ENCODE data around the gene WDR33. TPM values are rescaled to one million over a fixed set of nuclear protein-coding genes. Genes with fewer than 3 reads are reported as not detected.

WDR33 gene
- total and polyA plus RNA-seq, 5 donors from 2014 or later: 31.5 to 71.4 (median 36.3) TPM

DNA sequence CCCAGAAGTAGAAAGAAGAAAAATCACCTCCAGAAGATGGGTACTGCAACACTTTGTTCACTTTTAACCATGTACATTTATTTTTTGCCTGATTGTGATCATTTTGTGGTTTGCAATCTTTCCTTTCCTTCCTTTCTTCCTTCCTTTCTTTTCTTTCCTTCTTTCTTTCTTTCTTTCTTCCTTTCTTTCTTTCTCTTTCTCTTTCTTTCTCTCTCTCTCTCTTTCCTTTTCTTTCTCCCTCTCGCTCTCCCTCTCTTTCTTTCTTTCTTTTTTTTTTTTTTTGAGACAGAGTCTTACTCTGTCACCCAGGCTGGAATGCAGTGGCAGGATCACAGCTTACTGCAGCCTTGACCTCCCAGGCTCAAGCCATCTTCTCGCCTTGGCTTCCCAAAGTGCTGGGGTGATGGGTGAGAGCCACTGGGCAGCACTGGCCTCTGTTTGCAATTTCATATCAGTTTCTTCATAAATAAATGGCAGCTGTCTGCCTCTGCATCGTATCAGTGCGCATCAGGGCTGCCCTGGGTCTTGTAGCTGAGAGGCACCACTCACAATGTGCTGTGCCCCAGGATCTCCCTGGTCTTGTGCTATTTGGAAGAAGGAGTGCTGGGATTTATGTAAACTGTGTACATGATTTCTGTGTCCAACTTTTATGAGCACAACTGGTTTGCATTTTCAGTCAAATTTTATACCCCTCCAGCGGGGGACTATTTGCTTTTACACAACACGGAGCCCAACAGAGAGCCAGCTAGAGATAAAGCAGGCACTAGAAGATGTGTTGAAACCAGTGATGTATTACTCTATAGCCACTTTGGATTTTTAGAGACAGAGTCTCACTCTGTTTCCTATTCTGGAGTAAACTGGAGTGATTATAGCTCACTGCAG lies 128.8 kb downstream of the WDR33 start:
- no peak for ATAC-seq (ENCODE audit: low read depth in 2 of 2)
- H3K27me3 ChIP-seq (ENCODE audit: control insufficient read depth, insufficient read depth, low read length): peaks cover 6% of the 10 kb centered on the region
- H3K9me3 ChIP-seq (ENCODE audit: control insufficient read depth in 2 of 2, low read length in 2 of 2): no peaks in the 10 kb centered on the region
- H3K27me3 Mint-ChIP-seq: peaks cover 37% of the 10 kb centered on the region
- no peak overlapping the region for H3K4me3 Mint-ChIP-seq
- H3K27ac Mint-ChIP-seq: no peak overlapping the region
- no peaks in the 10 kb centered on the region for H3K36me3 Mint-ChIP-seq
- peaks cover 0 to 5% (median 0%) of the 10 kb centered on the region in 7 donors for H3K9me3 Mint-ChIP-seq
- H3K4me3 ChIP-seq (ENCODE audit: low read depth, low read length): no peak overlapping the region
- no peak overlapping the region for H3K27ac ChIP-seq (ENCODE audit: insufficient read depth, low read length, poor library complexity, severe bottlenecking)
- no peaks in the 10 kb centered on the region for H3K36me3 ChIP-seq (ENCODE audit: control insufficient read depth, insufficient read depth, low read length)
- no peaks in the 10 kb centered on the region for H3K4me1 ChIP-seq (ENCODE audit: control insufficient read depth, insufficient read depth, low read length, poor library complexity, severe bottlenecking)
- no peak for DNase-seq
- no peaks in the 10 kb centered on the region for H3K4me1 Mint-ChIP-seq

DNA sequence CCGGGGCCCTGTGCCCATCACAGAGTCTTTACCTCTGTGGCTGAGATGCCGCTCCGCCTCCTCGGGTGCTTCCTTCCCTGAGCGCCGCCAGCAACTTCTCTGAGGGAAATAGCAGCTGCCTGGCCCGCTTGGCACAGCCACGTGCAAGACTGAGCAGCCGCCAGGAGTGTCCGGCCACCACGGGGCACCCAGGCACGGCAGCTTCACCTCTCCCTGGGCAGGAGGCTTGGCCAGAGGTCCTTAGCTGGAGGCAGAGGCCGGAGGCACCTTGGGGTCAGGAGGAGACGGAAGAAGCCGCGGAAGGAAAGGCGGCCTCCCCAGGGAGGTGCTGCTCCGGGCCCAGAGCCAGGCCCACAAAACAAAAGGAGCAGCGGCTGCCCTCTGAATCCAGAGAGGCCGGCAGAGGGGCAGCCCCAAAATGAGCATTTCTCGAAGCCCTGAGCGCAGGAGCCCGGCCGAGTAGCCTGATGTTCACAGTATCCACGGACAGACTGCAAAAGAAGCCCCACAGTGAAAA lies 129.6 kb downstream of the WDR33 start:
- no peak overlapping the region for H3K4me3 ChIP-seq (ENCODE audit: low read depth, low read length)
- DNase-seq: no peak
- Mint-ChIP-seq H3K27ac (no peak overlapping the region), H3K27me3 (peaks cover 37% of the 10 kb centered on the region), H3K4me1 (no peaks in the 10 kb centered on the region), H3K4me3 (no peak overlapping the region), H3K9me3 (peaks cover 0 to 2% (median 0%) of the 10 kb centered on the region in 7 donors), H3K36me3 (no peaks in the 10 kb centered on the region)
- H3K36me3 ChIP-seq (ENCODE audit: control insufficient read depth, insufficient read depth, low read length): no peaks in the 10 kb centered on the region
- ATAC-seq (ENCODE audit: low read depth in 2 of 2): no peak
- H3K27ac ChIP-seq (ENCODE audit: insufficient read depth, low read length, poor library complexity, severe bottlenecking): no peak overlapping the region
- H3K4me1 ChIP-seq (ENCODE audit: control insufficient read depth, insufficient read depth, low read length, poor library complexity, severe bottlenecking): no peaks in the 10 kb centered on the region
- no peaks in the 10 kb centered on the region for H3K9me3 ChIP-seq (ENCODE audit: control insufficient read depth in 2 of 2, low read length in 2 of 2)
- H3K27me3 ChIP-seq (ENCODE audit: control insufficient read depth, insufficient read depth, low read length): peaks cover 6% of the 10 kb centered on the region

DNA sequence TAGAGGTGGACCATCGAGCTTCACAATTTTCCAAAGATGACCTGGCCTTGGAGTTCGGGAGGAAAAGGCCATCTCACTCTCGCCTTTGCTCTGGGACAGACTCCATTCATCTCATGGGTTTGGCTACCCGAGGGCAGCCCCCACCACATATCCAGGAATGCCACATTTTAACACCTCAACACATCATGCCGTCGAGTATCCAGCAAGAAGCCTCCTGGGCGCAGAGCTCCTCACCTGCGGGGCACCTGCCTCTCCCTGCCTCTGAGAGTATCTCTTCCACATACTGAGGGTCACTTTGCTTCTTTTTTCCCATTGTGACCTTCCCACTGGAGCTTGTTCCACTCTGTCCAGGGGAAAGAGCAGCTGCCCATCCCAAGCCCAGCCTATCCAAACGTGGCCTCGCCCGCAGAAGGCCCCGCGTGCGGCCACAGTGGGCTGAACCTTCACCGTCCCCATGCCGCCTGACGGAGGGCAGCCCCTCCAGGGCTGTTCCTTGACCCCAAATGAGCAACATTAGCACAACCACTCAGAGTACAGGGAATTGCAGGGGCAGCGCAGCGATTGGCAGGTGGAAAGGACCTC lies 130.2 kb downstream of the WDR33 start:
- no peaks in the 10 kb centered on the region for H3K36me3 Mint-ChIP-seq
- no peak for ATAC-seq (ENCODE audit: low read depth in 2 of 2)

DNA sequence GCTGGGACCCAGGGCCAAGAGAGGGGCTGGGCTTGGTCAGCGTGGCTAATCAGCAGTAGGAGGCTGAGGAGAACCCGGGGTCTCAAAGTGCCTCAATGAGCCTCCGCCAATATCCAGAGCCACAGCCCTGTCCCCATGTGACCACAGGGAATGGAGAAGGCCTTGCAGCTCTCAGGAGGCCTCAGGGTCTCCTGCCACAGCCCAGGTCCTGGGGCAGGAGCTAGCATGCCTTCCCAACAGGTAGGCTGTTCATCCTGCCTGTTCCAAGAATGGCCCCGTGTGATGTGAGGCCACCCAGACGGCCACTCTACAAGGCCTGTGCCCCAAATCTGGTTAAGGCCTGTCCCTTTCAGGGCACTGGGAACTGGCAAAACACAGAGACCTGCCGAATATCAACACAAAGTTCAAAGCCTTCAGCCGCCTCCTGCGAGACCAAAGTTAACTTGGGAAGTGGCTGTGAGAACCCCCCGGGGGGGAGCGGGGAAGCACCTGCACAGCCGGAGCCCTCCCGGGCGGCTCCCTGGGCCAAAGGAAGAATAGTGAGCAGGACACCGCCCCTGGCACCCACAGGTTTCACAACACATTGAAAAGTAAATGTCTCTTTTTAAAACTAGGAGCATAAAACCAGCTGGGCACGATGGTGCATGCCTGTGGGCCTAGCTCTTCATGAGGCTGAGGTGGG lies 131.2 kb downstream of the WDR33 start:
- Mint-ChIP-seq H3K27me3 (peaks cover 45% of the 10 kb centered on the region), H3K27ac (no peak overlapping the region), H3K4me1 (peaks cover 0 to 6% (median 5%) of the 10 kb centered on the region in 4 donors), H3K36me3 (no peaks in the 10 kb centered on the region), H3K9me3 (no peaks in the 10 kb centered on the region), H3K4me3 (no peak overlapping the region)
- Histone ChIP-seq H3K4me3 (ENCODE audit: low read depth, low read length) (no peak overlapping the region), H3K9me3 (ENCODE audit: control insufficient read depth in 2 of 2, low read length in 2 of 2) (no peaks in the 10 kb centered on the region), H3K27me3 (ENCODE audit: control insufficient read depth, insufficient read depth, low read length) (peaks cover 11% of the 10 kb centered on the region), H3K27ac (ENCODE audit: insufficient read depth, low read length, poor library complexity, severe bottlenecking) (no peak overlapping the region), H3K4me1 (ENCODE audit: control insufficient read depth, insufficient read depth, low read length, poor library complexity, severe bottlenecking) (peaks cover 5% of the 10 kb centered on the region), H3K36me3 (ENCODE audit: control insufficient read depth, insufficient read depth, low read length) (no peaks in the 10 kb centered on the region)
- no peak for ATAC-seq (ENCODE audit: low read depth in 2 of 2)
- no peak for DNase-seq

More for the DNA sequence above, 130.2 kb downstream of the WDR33 start:
- Mint-ChIP-seq H3K9me3 (no peaks in the 10 kb centered on the region), H3K27me3 (peaks cover 42% of the 10 kb centered on the region), H3K27ac (no peak overlapping the region), H3K4me1 (peaks cover 0 to 3% (median 3%) of the 10 kb centered on the region in 4 donors), H3K4me3 (no peak overlapping the region)
- DNase-seq: no peak
- Histone ChIP-seq H3K9me3 (ENCODE audit: control insufficient read depth in 2 of 2, low read length in 2 of 2) (no peaks in the 10 kb centered on the region), H3K27me3 (ENCODE audit: control insufficient read depth, insufficient read depth, low read length) (peaks cover 10% of the 10 kb centered on the region), H3K4me1 (ENCODE audit: control insufficient read depth, insufficient read depth, low read length, poor library complexity, severe bottlenecking) (no peaks in the 10 kb centered on the region), H3K27ac (ENCODE audit: insufficient read depth, low read length, poor library complexity, severe bottlenecking) (no peak overlapping the region), H3K4me3 (ENCODE audit: low read depth, low read length) (no peak overlapping the region), H3K36me3 (ENCODE audit: control insufficient read depth, insufficient read depth, low read length) (no peaks in the 10 kb centered on the region)

DNA sequence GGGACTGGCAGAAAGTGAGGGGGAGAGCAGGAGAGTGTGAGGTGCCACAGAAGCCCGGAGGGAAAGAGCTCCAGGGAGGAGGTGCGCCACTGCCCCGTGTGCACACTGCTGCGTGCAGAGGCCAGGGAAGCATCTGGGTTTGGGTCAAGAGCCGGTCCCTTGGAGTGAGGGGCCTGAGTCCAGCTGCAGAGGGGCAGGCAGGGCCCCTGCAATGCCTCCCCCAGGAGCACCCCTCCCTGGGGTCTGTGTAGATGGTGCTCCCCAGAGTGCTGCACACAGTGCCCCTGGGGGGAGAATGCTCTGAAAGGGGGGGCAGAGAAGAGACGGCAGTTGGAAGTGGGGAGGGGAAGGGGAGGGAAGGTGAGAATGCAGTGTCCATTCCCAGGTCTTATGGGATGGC lies 132.0 kb downstream of the WDR33 start:
- H3K27me3 ChIP-seq (ENCODE audit: control insufficient read depth, insufficient read depth, low read length): peaks cover 14% of the 10 kb centered on the region
- H3K4me3 ChIP-seq (ENCODE audit: low read depth, low read length): no peak overlapping the region
- ATAC-seq (ENCODE audit: low read depth in 2 of 2) (no peak), DNase-seq (no peak)
- no peak overlapping the region for H3K27ac ChIP-seq (ENCODE audit: insufficient read depth, low read length, poor library complexity, severe bottlenecking)
- Mint-ChIP-seq H3K36me3 (no peaks in the 10 kb centered on the region), H3K4me3 (no peak overlapping the region), H3K27me3 (peaks cover 51% of the 10 kb centered on the region), H3K4me1 (peaks cover 0 to 11% (median 9%) of the 10 kb centered on the region in 4 donors), H3K27ac (no peak overlapping the region), H3K9me3 (no peaks in the 10 kb centered on the region)
- H3K9me3 ChIP-seq (ENCODE audit: control insufficient read depth in 2 of 2, low read length in 2 of 2): no peaks in the 10 kb centered on the region
- no peaks in the 10 kb centered on the region for H3K36me3 ChIP-seq (ENCODE audit: control insufficient read depth, insufficient read depth, low read length)
- peaks cover 10% of the 10 kb centered on the region for H3K4me1 ChIP-seq (ENCODE audit: control insufficient read depth, insufficient read depth, low read length, poor library complexity, severe bottlenecking)

DNA sequence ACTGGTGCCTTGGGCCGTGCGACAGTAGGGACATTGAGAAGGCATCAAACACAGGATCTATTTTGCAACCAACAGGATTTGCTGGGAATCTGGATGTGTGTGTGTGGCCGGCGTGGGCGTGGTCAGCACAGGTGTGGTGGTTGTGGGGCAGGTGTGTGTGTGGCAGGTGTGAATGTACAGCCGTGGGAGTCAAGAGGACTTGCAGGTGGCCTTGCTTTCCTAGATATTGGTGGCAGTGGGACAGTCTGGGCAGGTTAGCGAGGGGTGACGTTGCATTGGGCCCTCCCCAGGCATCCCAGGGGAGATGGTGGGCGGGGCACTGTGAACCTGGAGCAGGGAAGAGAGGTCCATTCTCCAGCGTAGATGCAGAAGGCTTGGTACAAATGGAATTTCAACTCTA lies 132.4 kb downstream of the WDR33 start:
- Histone ChIP-seq H3K27ac (ENCODE audit: insufficient read depth, low read length, poor library complexity, severe bottlenecking) (no peak overlapping the region), H3K4me1 (ENCODE audit: control insufficient read depth, insufficient read depth, low read length, poor library complexity, severe bottlenecking) (peaks cover 10% of the 10 kb centered on the region), H3K27me3 (ENCODE audit: control insufficient read depth, insufficient read depth, low read length) (peaks cover 17% of the 10 kb centered on the region), H3K9me3 (ENCODE audit: control insufficient read depth in 2 of 2, low read length in 2 of 2) (no peaks in the 10 kb centered on the region), H3K36me3 (ENCODE audit: control insufficient read depth, insufficient read depth, low read length) (no peaks in the 10 kb centered on the region), H3K4me3 (ENCODE audit: low read depth, low read length) (no peak overlapping the region)
- Mint-ChIP-seq H3K36me3 (no peaks in the 10 kb centered on the region), H3K27ac (no peak overlapping the region), H3K4me3 (no peak overlapping the region), H3K27me3 (peaks cover 56% of the 10 kb centered on the region), H3K9me3 (no peaks in the 10 kb centered on the region), H3K4me1 (peaks cover 0 to 14% (median 9%) of the 10 kb centered on the region in 4 donors)
- DNase-seq (no peak), ATAC-seq (ENCODE audit: low read depth in 2 of 2) (no peak)

DNA sequence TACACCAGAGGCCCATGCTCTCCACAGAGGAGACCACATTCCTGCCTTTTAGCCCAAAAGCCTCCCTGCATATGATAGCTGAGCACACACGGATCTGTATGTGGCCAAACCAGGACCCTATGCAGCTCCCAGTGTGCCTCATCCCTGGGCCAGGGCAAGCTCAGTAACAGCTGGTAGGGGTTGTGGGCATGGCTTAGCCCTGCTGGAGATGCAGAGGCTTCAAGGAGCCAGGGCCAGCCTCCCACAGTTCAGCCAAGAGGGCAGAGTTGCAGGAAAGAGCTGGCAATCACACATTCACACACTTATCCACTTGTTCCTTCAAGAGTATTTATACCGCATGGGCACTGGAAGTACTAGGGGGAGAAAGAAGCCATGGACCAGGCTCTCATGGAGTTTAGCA lies 134.1 kb downstream of the WDR33 start:
- peaks cover 62% of the 10 kb centered on the region for H3K27me3 Mint-ChIP-seq
- no peak for ATAC-seq (ENCODE audit: low read depth in 2 of 2)
- peaks cover 0 to 14% (median 9%) of the 10 kb centered on the region in 4 donors for H3K4me1 Mint-ChIP-seq
- H3K4me3 ChIP-seq (ENCODE audit: low read depth, low read length): no peak overlapping the region
- no peaks in the 10 kb centered on the region for H3K9me3 ChIP-seq (ENCODE audit: control insufficient read depth in 2 of 2, low read length in 2 of 2)
- H3K36me3 ChIP-seq (ENCODE audit: control insufficient read depth, insufficient read depth, low read length): no peaks in the 10 kb centered on the region
- no peak for DNase-seq
- peaks cover 10% of the 10 kb centered on the region for H3K4me1 ChIP-seq (ENCODE audit: control insufficient read depth, insufficient read depth, low read length, poor library complexity, severe bottlenecking)
- no peaks in the 10 kb centered on the region for H3K36me3 Mint-ChIP-seq
- H3K27me3 ChIP-seq (ENCODE audit: control insufficient read depth, insufficient read depth, low read length): peaks cover 17% of the 10 kb centered on the region
- H3K4me3 Mint-ChIP-seq: no peak overlapping the region
- no peaks in the 10 kb centered on the region for H3K9me3 Mint-ChIP-seq
- H3K27ac Mint-ChIP-seq: no peak overlapping the region
- no peak overlapping the region for H3K27ac ChIP-seq (ENCODE audit: insufficient read depth, low read length, poor library complexity, severe bottlenecking)
